Putamen (tissue), 1 donor: ENCODE data around the gene CORO7.

ENCODE experiments used
- DNase-seq: peaks from one replicate; pipeline ENCODE4 v3.0.0-alpha.2; 2016; ENCODE audit warnings: low spot score

Gene CORO7

GRCh38 chr16:4416200-4417032, at the start of gene CORO7:
CORO7 (minus strand) TSS chr16:4416596; CDS start chr16:4416518, 78 bp downstream.
- DNase-seq: peak; percentile 96

- DNase-seq: no peak
Observed at GRCh38 chr16:4463522-4464163, 47.2 kb upstream of the CORO7 start.

GRCh38 chr16:4461250-4462085, 45.1 kb upstream of the CORO7 start:
- peak; percentile 32 for DNase-seq

- no peak for DNase-seq
Observed at GRCh38 chr16:4460936-4461249, 44.5 kb upstream of the CORO7 start.

- DNase-seq: no peak
Observed at GRCh38 chr16:4455951-4456350, 39.6 kb upstream of the CORO7 start.

- no peak for DNase-seq
Observed at GRCh38 chr16:4455081-4455480, 38.7 kb upstream of the CORO7 start.

- DNase-seq: no peak
Observed at GRCh38 chr16:4454623-4455022, 38.2 kb upstream of the CORO7 start.

GRCh38 chr16:4452674-4453073, 36.3 kb upstream of the CORO7 start:
- no peak for DNase-seq

GRCh38 chr16:4450931-4451519, 34.6 kb upstream of the CORO7 start:
- DNase-seq: no peak

- DNase-seq: no peak
Observed at GRCh38 chr16:4450430-4450829, 34.0 kb upstream of the CORO7 start.

GRCh38 chr16:4443986-4444385, 27.6 kb upstream of the CORO7 start:
- DNase-seq: peak; percentile 41

GRCh38 chr16:4443271-4443670, 26.9 kb upstream of the CORO7 start:
- peak; percentile 47 for DNase-seq

GRCh38 chr16:4442371-4442770, 26.0 kb upstream of the CORO7 start:
- DNase-seq: no peak

GRCh38 chr16:4437366-4437765, 21.0 kb upstream of the CORO7 start:
- DNase-seq: no peak

- no peak for DNase-seq
Observed at GRCh38 chr16:4435337-4436067, 19.1 kb upstream of the CORO7 start.

- DNase-seq: no peak
Observed at GRCh38 chr16:4433914-4434787, 17.8 kb upstream of the CORO7 start.

- no peak for DNase-seq
Observed at GRCh38 chr16:4433228-4433627, 16.8 kb upstream of the CORO7 start.

- no peak for DNase-seq
Observed at GRCh38 chr16:4431023-4431422, 14.6 kb upstream of the CORO7 start.

- DNase-seq: no peak
Observed at GRCh38 chr16:4428500-4428899, 12.1 kb upstream of the CORO7 start.

- DNase-seq: no peak
Observed at GRCh38 chr16:4426722-4427372, 10.5 kb upstream of the CORO7 start.
